Aorta (tissue), 5 donors: Measurements from ENCODE around the gene CLDND2. TPM values are rescaled to one million over a fixed set of nuclear protein-coding genes. Genes with fewer than 3 reads are reported as not detected.

Experiments used
- ATAC-seq: fragments of 200-7000 bp; cut with Tn5 transposase; one replicate; pipeline ENCODE4 v1.9.1; 2022; ENCODE audit warnings: moderate library complexity; ENCODE audit not compliant: low FRiP score
- DNase-seq, 2 donors: peaks; one replicate each; pipeline ENCODE4 v3.0.0-alpha.2; 2020
- H3K27ac ChIP-seq, 2 donors: one replicate each; pipeline ENCODE4 v1.5.1; 2013; ENCODE audit warnings: low read length in 2 of 2, mild to moderate bottlenecking in 2 of 2, moderate library complexity in 2 of 2, control low read depth in 1 of 2, inconsistent platforms in 1 of 2, low read depth in 1 of 2
- H3K27me3 ChIP-seq, 2 donors: one replicate each; pipeline ENCODE4 v1.6.1; 2013; ENCODE audit warnings: control low read depth in 1 of 2, low read length in 1 of 2, mild to moderate bottlenecking in 1 of 2, moderate library complexity in 1 of 2; ENCODE audit not compliant: insufficient read depth in 2 of 2, control insufficient read depth in 1 of 2
- H3K36me3 ChIP-seq, 2 donors: one replicate each; pipeline ENCODE4 v1.6.1; 2013; ENCODE audit warnings: control low read depth in 1 of 2, low read length in 1 of 2, mild to moderate bottlenecking in 1 of 2; ENCODE audit not compliant: insufficient read depth in 2 of 2, control insufficient read depth in 1 of 2
- H3K4me1 ChIP-seq, 2 donors: one replicate each; pipeline ENCODE4 v1.6.1; 2013; ENCODE audit warnings: low read length in 2 of 2, control low read depth in 1 of 2, mild to moderate bottlenecking in 1 of 2, moderate library complexity in 1 of 2; ENCODE audit not compliant: insufficient read depth in 2 of 2, control insufficient read depth in 1 of 2
- H3K4me3 ChIP-seq, 2 donors: one replicate each; pipeline ENCODE4 v1.5.1; 2013; ENCODE audit warnings: low read length in 2 of 2, control low read depth in 1 of 2, mild to moderate bottlenecking in 1 of 2
- H3K9me3 ChIP-seq: one replicate; pipeline ENCODE4 v1.6.1; 2013; ENCODE audit warnings: mild to moderate bottlenecking, low read length; ENCODE audit not compliant: control insufficient read depth
- WGBS, 2 donors: extraction: QIAGEN DNeasy Blood & Tissue Kit; methylation state at CpG; one replicate each; pipeline ENCODE4 v1.1.7; 2013; 5-methylcytosine and 5-hydroxymethylcytosine counted together
- intact Hi-C, 2 donors: fragments of 100-400 bp; cut with DNase I; formaldehyde crosslinking; loops; one replicate each; pipeline versions ENCODE4 v1.14.2 to v1.15.0; 2022
- polyA plus RNA-seq, 2 donors: library from polyadenylated mRNA; stranded (reverse); fragments of 200-250 nt; gene quantifications; one replicate each; pipeline ENCODE4 v1.2.3, GENCODE V29; 2013
- total RNA-seq, 2 donors: library from RNA; stranded (reverse); fragmentation: NEBNext Ultra II Directional; extraction: Animal tissue kit (Norgen Biotek cat#: 25700); gene quantifications; one replicate each; pipeline ENCODE4 v1.2.1, GENCODE V29; 2021
- donor health status: healthy with polysubstance abuse.
- donor health status: Bipolar disorder and iron deficiency.
- donor health status: DM: no; HTN: no; CAD: no.
- donor health status: DM: no; HTN: no; CAD: no.
- donor health status: DM: yes; HTN: yes; CAD: no.

CLDND2 gene
- total and polyA plus RNA-seq, 4 donors = 0.87 to 3.5 (median 2.0) TPM; not detected in 1

- DNase-seq = no peak
- no peak for ATAC-seq
- intact Hi-C loops = no loop called here
- Histone ChIP-seq H3K4me1 (no peaks in the 10 kb centered on the region), H3K4me3 (no peak overlapping the region), H3K27me3 (no peaks in the 10 kb centered on the region), H3K9me3 (no peaks in the 10 kb centered on the region), H3K36me3 (no peaks in the 10 kb centered on the region), H3K27ac (no peak overlapping the region)
- 82% methylated on average over 29 of the region's 29 CpGs for WGBS, 2 donors
Measured at GRCh38 chr19:51323481-51324166, 45.2 kb downstream of the CLDND2 start.

- no peak overlapping the region for H3K4me3 ChIP-seq
- DNase-seq (no peak), ATAC-seq (no peak)
- H3K27me3 ChIP-seq = no peaks in the 10 kb centered on the region
- no peak overlapping the region for H3K27ac ChIP-seq
- intact Hi-C loops = no loop called here
- no peaks in the 10 kb centered on the region for H3K36me3 ChIP-seq
- no peaks in the 10 kb centered on the region for H3K4me1 ChIP-seq
- WGBS, 2 donors = 75 to 79% methylated on average over 14 of the region's 14 CpGs
- H3K9me3 ChIP-seq = no peaks in the 10 kb centered on the region
Measured at GRCh38 chr19:51321799-51322198, 47.0 kb downstream of the CLDND2 start.

- Histone ChIP-seq H3K36me3 (no peaks in the 10 kb centered on the region), H3K27ac (no peak overlapping the region), H3K27me3 (no peaks in the 10 kb centered on the region), H3K4me1 (no peaks in the 10 kb centered on the region), H3K4me3 (no peak overlapping the region), H3K9me3 (no peaks in the 10 kb centered on the region)
- DNase-seq = no peak
- WGBS, 2 donors = 9 to 11% methylated on average over 14 of the region's 14 CpGs
- ATAC-seq = no peak
- intact Hi-C loops = no loop called here
Measured at GRCh38 chr19:51320280-51320657, 48.5 kb downstream of the CLDND2 start.

- Histone ChIP-seq H3K9me3 (peaks cover under 1% of the 10 kb centered on the region), H3K27ac (no peak overlapping the region), H3K4me3 (no peak overlapping the region), H3K27me3 (no peaks in the 10 kb centered on the region), H3K36me3 (no peaks in the 10 kb centered on the region), H3K4me1 (no peaks in the 10 kb centered on the region)
- ATAC-seq (no peak), DNase-seq (no peak)
- 58 to 61% methylated on average over 14 of the region's 14 CpGs for WGBS, 2 donors
- intact Hi-C loops = no loop called here
Measured at GRCh38 chr19:51319649-51320279, 49.0 kb downstream of the CLDND2 start.

- Histone ChIP-seq H3K9me3 (peaks cover 2% of the 10 kb centered on the region), H3K36me3 (no peaks in the 10 kb centered on the region), H3K4me3 (no peak overlapping the region), H3K4me1 (no peaks in the 10 kb centered on the region), H3K27ac (no peak overlapping the region), H3K27me3 (no peaks in the 10 kb centered on the region)
- DNase-seq = no peak
- ATAC-seq = no peak
- WGBS, 2 donors = 45 to 47% methylated on average over 23 of the region's 23 CpGs
- intact Hi-C loops = no loop called here
Measured at GRCh38 chr19:51318687-51319648, 49.8 kb downstream of the CLDND2 start.

- Histone ChIP-seq H3K4me3 (no peak overlapping the region), H3K27me3 (no peaks in the 10 kb centered on the region), H3K9me3 (peaks cover 2% of the 10 kb centered on the region), H3K36me3 (no peaks in the 10 kb centered on the region), H3K4me1 (no peaks in the 10 kb centered on the region), H3K27ac (no peak overlapping the region)
- no peak for DNase-seq
- intact Hi-C loops = no loop called here
- 70 to 88% methylated on average over 1 of the region's 1 CpG for WGBS, 2 donors
- no peak for ATAC-seq
Measured at GRCh38 chr19:51317968-51318367, 50.8 kb downstream of the CLDND2 start.

GRCh38 chr19:51317376-51317775 is 51.4 kb downstream of the CLDND2 start:
- 82 to 88% methylated on average over 3 of the region's 3 CpGs for WGBS, 2 donors
- Histone ChIP-seq H3K36me3 (no peaks in the 10 kb centered on the region), H3K27me3 (no peaks in the 10 kb centered on the region), H3K27ac (no peak overlapping the region), H3K4me3 (no peak overlapping the region), H3K9me3 (peaks cover 2% of the 10 kb centered on the region), H3K4me1 (no peaks in the 10 kb centered on the region)
- no peak for DNase-seq
- no peak for ATAC-seq
- intact Hi-C loops = no loop called here
